ENCODE results near the gene PTEN.

GRCh38 chr10:87875929-87876571 lies 12.6 kb downstream of the PTEN start:
- no peak for TF ChIP-seq EZH2 (IDR thresholded peaks at IDR 0.05; ENCODE audit: insufficient read depth, low read length)
- TF ChIP-seq, protein P1, sequence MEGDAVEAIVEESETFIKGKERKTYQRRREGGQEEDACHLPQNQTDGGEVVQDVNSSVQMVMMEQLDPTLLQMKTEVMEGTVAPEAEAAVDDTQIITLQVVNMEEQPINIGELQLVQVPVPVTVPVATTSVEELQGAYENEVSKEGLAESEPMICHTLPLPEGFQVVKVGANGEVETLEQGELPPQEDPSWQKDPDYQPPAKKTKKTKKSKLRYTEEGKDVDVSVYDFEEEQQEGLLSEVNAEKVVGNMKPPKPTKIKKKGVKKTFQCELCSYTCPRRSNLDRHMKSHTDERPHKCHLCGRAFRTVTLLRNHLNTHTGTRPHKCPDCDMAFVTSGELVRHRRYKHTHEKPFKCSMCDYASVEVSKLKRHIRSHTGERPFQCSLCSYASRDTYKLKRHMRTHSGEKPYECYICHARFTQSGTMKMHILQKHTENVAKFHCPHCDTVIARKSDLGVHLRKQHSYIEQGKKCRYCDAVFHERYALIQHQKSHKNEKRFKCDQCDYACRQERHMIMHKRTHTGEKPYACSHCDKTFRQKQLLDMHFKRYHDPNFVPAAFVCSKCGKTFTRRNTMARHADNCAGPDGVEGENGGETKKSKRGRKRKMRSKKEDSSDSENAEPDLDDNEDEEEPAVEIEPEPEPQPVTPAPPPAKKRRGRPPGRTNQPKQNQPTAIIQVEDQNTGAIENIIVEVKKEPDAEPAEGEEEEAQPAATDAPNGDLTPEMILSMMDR (IDR thresholded peaks at IDR 0.05; ENCODE audit: insufficient read depth, low read depth, low read length) = no peak
